Muscle layer of duodenum (tissue), 2 donors: ENCODE measurements around the gene CTSC.
"Not testable (repeated sequence)": the region's sequence is repeated elsewhere in the genome, so short reads cannot be mapped to it uniquely, and the experiment has no call there.

Source experiments
- H3K27ac ChIP-seq: one replicate; pipeline ENCODE4 v1.7.0; 2013; ENCODE audit warnings: mild to moderate bottlenecking, low read length
- H3K27me3 ChIP-seq: one replicate; pipeline ENCODE4 v1.7.0; 2013; ENCODE audit warnings: low read depth, mild to moderate bottlenecking, control low read depth, low read length
- H3K36me3 ChIP-seq, 2 donors: one replicate each; pipeline ENCODE4 v1.7.0; 2013; ENCODE audit warnings: low read length in 2 of 2, control low read depth in 1 of 2, mild to moderate bottlenecking in 1 of 2; ENCODE audit not compliant: insufficient read depth in 2 of 2, control insufficient read depth in 1 of 2
- H3K4me1 ChIP-seq, 2 donors: one replicate each; pipeline ENCODE4 v1.7.0; 2013; ENCODE audit warnings: low read length in 2 of 2, mild to moderate bottlenecking in 2 of 2, control low read depth in 1 of 2, moderate library complexity in 1 of 2; ENCODE audit not compliant: insufficient read depth in 2 of 2, control insufficient read depth in 1 of 2
- H3K4me3 ChIP-seq, 2 donors: one replicate each; pipeline ENCODE4 v1.7.0; 2013; ENCODE audit warnings: low read length in 2 of 2, low read depth in 1 of 2, mild to moderate bottlenecking in 1 of 2
- H3K9me3 ChIP-seq, 2 donors: one replicate each; pipeline ENCODE4 v1.7.0; 2013; ENCODE audit warnings: low read length in 2 of 2, control low read depth in 1 of 2, mild to moderate bottlenecking in 1 of 2; ENCODE audit not compliant: control insufficient read depth in 1 of 2
- donor health status: healthy.

The CTSC gene

GRCh38 chr11:88329563-88330250, 7.8 kb downstream of the CTSC start:
- Histone ChIP-seq H3K9me3 (no peaks in the 10 kb centered on the region), H3K27me3 (no peaks in the 10 kb centered on the region), H3K36me3 (peaks cover 5 to 21% of the 10 kb centered on the region in 2 donors), H3K4me1 (no peaks in the 10 kb centered on the region), H3K27ac (no peak overlapping the region), H3K4me3 (no peak overlapping the region)

DNA sequence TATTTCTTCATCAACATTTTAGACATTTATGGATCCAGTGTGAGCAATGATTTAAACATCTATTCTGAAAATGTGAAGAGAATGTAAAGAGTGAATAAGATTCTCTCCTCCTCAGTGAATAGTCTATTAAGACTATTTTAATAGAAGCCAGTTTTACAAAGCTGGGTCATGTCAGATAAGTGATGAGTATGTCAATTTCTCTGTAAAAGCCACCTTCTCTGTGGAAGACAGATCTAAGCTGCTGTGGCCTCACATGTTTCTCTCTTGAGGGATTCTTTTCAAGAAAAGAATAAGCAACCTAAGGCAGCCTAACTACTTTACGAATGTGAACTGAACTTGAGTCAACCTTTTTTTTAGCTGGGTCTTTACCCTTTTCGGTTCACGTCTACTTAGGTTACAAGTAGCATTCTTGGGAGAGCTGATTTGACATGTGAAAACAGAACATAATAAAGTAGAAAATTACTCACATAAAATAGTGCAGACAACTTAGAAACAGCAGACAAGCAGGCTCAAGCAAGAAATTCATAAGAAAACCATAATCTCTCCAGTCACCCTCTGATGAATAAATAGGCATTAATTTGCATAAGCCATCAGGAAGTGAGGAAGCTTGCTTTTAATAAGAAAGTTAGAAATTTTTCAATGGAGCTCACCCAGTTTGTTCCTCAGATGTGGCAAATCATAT, 9.9 kb downstream of the CTSC start:
- Histone ChIP-seq H3K4me1 (no peaks in the 10 kb centered on the region), H3K36me3 (peaks cover 3 to 15% of the 10 kb centered on the region in 2 donors), H3K27me3 (no peaks in the 10 kb centered on the region), H3K4me3 (no peak overlapping the region), H3K27ac (no peak overlapping the region), H3K9me3 (no peaks in the 10 kb centered on the region)

DNA sequence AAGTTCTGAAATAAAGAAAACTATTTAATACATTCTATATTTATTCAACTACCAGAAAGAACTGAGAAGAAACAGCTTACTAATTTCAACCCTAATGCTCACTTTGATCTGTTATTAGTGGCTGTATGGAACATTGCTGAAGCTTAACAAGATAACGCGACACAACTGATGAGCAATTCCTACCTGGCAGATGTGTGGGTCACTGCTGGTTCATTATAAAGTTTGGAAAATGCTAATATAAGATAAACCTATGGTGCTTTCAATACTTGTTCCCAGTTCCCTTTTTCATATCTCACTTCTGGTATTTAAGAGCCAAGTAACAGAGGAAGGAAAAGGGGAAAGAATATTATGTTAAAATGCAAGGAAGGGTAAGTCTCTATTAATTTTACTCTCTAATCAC, 10.5 kb downstream of the CTSC start:
- H3K27me3 ChIP-seq: no peaks in the 10 kb centered on the region
- H3K36me3 ChIP-seq: peaks cover 0 to 10% of the 10 kb centered on the region in 2 donors
- H3K9me3 ChIP-seq: no peaks in the 10 kb centered on the region
- no peaks in the 10 kb centered on the region for H3K4me1 ChIP-seq
- no peak overlapping the region for H3K4me3 ChIP-seq
- H3K27ac ChIP-seq: no peak overlapping the region

DNA sequence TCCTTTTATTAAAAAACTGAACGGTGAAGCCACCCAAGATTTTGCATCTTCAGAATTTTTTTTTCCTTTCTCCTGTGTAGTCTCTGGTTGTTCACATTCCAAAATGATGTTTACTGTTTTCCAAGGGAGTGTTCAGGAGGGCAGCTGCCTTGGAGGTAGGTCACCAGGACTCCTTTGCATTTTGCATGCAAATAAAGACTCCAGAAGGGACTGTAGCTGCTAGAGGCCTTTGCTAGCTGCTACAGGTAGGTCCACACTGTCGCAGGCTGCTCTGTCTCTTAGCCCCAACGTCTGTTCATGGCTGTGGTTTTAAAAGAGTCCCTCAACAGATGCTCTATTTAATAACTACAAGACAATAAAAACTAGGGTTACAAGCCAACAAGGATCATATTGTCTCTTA, 11.4 kb downstream of the CTSC start:
- Histone ChIP-seq H3K4me1 (no peaks in the 10 kb centered on the region), H3K36me3 (peaks cover 0 to 6% of the 10 kb centered on the region in 2 donors), H3K27me3 (no peaks in the 10 kb centered on the region), H3K27ac (no peak overlapping the region), H3K9me3 (no peaks in the 10 kb centered on the region), H3K4me3 (no peak overlapping the region)

GRCh38 chr11:88324562-88325345, 12.8 kb downstream of the CTSC start:
- H3K27me3 ChIP-seq: no peaks in the 10 kb centered on the region
- H3K36me3 ChIP-seq: peaks cover 0 to 3% of the 10 kb centered on the region in 2 donors
- H3K4me3 ChIP-seq: no peak overlapping the region
- H3K27ac ChIP-seq: no peak overlapping the region
- no peaks in the 10 kb centered on the region for H3K4me1 ChIP-seq
- H3K9me3 ChIP-seq: no peaks in the 10 kb centered on the region

- H3K36me3 ChIP-seq, H3K27me3 ChIP-seq, H3K4me3 ChIP-seq, H3K4me1 ChIP-seq, H3K27ac ChIP-seq, H3K9me3 ChIP-seq: not testable (repeated sequence)
Measured at GRCh38 chr11:88322881-88323280, 14.7 kb downstream of the CTSC start.

DNA sequence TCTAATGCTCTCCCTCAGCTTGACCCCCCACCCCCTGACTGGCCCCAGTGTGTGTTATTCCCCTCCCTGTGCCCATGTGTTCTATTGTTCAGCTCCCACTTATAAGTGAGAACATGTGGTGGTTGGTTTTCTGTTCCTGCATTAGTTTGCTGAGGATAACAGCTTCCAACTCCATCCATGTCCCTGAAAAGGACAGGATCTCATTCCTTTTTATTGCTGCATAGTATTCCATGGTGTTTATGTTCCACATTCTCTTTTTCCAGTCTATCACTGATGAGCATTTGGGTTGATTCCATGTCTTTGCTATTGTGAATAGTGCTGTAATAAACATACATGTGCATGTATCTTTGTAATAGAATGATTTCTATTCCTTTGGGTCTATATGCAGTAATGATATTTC, 16.1 kb downstream of the CTSC start:
- H3K9me3 ChIP-seq, H3K4me1 ChIP-seq, H3K36me3 ChIP-seq, H3K4me3 ChIP-seq, H3K27ac ChIP-seq, H3K27me3 ChIP-seq: not testable (repeated sequence)

- H3K4me1 ChIP-seq: no peaks in the 10 kb centered on the region
- no peaks in the 10 kb centered on the region for H3K36me3 ChIP-seq
- H3K4me3 ChIP-seq: no peak overlapping the region
- no peak overlapping the region for H3K27ac ChIP-seq
- H3K9me3 ChIP-seq: no peaks in the 10 kb centered on the region
- H3K27me3 ChIP-seq: no peaks in the 10 kb centered on the region
Measured at GRCh38 chr11:88320149-88320559, 17.4 kb downstream of the CTSC start.

DNA sequence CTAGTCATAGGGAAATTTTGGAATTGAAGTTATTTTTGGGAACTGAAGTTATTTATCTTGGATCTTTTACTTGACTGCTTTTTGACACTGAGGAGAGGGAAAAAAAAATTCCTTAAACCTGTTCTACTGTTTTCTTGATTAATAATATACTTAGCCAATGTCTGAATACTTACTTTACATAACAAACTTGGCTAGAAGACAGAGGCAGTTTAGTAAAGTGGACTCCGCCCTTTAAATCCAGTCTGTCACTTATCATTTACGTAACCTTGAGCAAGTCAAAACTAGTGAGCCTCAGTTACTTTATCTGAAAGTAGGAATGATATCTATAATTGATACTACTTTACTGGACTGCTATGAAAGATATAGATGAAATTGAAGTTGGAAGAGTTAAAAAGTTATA, 19.5 kb downstream of the CTSC start:
- Histone ChIP-seq H3K4me3 (no peak overlapping the region), H3K4me1 (no peaks in the 10 kb centered on the region), H3K9me3 (no peaks in the 10 kb centered on the region), H3K36me3 (no peaks in the 10 kb centered on the region), H3K27ac (no peak overlapping the region), H3K27me3 (no peaks in the 10 kb centered on the region)

DNA sequence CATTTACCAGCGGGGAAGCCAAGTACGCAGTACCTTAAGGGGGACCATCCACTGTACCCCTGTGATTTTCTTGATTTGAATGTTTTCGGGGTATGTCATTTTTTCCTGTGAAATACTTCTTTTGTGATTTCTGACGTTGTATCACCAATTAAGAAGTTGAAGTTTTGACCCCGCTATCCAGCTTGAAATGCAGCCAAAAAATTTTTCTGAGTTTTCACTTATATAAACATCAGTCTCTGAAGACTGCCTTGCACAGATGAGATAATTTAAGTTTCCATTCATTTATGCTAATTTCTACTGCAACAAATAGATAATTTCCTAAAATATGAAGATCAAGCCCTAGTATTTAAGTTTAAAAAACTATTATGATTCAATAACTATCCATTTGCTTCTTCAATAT, 20.0 kb downstream of the CTSC start:
- no peaks in the 10 kb centered on the region for H3K36me3 ChIP-seq
- no peak overlapping the region for H3K4me3 ChIP-seq
- H3K9me3 ChIP-seq: no peaks in the 10 kb centered on the region
- H3K4me1 ChIP-seq: no peaks in the 10 kb centered on the region
- no peaks in the 10 kb centered on the region for H3K27me3 ChIP-seq
- H3K27ac ChIP-seq: no peak overlapping the region

GRCh38 chr11:88315981-88316441, 21.5 kb downstream of the CTSC start:
- Histone ChIP-seq H3K9me3 (no peaks in the 10 kb centered on the region), H3K36me3 (no peaks in the 10 kb centered on the region), H3K27ac (no peak overlapping the region), H3K4me1 (no peaks in the 10 kb centered on the region), H3K27me3 (no peaks in the 10 kb centered on the region), H3K4me3 (no peak overlapping the region)
